Cardiac fibroblast (primary cell): Measurements from ENCODE around the gene NAA16.

Experiments
- DNase-seq, 2 donors: peaks; one replicate each; pipeline versions ENCODE4 v3.0.0 to v3.0.0-alpha.2; 2010; ENCODE audit warnings: low read depth in 2 of 2
- H3K4me3 ChIP-seq, 2 donors: replicated peaks in 1 of 2; 1 replicate in 1 of 2; 2 replicates in 1 of 2; pipeline ENCODE4 v1.5.1; 2011; ENCODE audit warnings: low read depth in 2 of 2, low read length in 2 of 2, mild to moderate bottlenecking in 2 of 2, moderate library complexity in 1 of 2
- TF ChIP-seq, protein P1 (sequence below): IDR thresholded peaks from one replicate; pipeline ENCODE4 v1.5.1; 2011; ENCODE audit warnings: low read depth, mild to moderate bottlenecking, low read length, inconsistent platforms

The NAA16 gene

DNA sequence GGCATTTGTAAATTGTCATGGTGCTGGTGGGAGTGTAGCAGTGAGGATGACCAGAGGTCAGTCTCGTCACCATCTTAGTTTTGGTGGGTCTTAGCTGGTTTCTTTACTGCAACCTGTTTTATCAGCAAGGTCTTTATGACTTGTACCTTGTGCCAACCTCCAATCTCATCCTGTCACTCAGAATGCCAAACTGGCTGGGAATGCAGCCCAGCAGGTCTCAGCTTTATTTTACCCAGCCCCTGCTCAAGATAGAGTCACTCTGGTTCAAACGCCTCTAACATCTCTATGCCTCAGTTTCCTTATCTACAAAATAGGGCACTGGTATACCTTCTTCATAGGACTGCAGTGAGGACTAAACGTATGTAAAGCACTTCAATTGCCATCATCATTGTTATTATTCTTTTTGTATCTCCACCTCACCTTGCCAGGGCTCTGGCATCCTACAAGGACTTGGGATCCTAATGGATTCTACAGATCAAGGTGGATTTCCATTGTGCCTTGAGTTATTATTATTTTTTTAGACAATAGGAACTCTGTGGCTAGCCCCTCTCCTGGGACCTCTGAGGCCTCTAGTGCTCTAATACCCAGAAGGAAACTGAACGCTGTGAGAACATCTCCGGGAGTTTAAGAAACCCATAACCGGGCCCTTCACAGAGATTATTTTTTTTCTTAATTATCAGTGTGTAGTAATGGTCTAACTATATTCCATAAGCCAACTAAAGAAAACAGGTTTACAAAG, 77.2 kb downstream of the NAA16 start:
- no peak overlapping the region for H3K4me3 ChIP-seq
- TF ChIP-seq, protein P1, sequence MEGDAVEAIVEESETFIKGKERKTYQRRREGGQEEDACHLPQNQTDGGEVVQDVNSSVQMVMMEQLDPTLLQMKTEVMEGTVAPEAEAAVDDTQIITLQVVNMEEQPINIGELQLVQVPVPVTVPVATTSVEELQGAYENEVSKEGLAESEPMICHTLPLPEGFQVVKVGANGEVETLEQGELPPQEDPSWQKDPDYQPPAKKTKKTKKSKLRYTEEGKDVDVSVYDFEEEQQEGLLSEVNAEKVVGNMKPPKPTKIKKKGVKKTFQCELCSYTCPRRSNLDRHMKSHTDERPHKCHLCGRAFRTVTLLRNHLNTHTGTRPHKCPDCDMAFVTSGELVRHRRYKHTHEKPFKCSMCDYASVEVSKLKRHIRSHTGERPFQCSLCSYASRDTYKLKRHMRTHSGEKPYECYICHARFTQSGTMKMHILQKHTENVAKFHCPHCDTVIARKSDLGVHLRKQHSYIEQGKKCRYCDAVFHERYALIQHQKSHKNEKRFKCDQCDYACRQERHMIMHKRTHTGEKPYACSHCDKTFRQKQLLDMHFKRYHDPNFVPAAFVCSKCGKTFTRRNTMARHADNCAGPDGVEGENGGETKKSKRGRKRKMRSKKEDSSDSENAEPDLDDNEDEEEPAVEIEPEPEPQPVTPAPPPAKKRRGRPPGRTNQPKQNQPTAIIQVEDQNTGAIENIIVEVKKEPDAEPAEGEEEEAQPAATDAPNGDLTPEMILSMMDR: no peak
- DNase-seq: no peak

DNA sequence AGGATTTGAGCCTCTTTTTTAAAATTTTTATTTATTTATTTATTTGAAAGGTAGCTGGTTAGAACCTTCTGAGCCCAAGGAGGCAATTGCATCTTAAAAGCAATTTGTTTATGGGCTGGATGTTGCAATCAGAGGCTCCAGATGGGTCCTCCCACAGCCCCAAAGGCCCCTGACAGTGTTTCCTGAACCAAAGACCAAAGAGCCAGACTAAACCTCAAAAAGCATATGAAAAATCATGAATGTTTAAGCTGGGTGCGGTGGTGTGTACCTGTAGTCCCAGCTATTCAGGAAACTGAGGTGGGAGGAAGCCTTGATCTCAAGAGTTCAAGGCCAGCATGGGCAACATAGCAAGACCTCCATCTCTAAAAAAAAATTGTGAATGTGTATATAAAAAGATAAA, 78.5 kb downstream of the NAA16 start:
- no peak overlapping the region for H3K4me3 ChIP-seq
- TF ChIP-seq, protein P1: no peak
- no peak for DNase-seq

DNA sequence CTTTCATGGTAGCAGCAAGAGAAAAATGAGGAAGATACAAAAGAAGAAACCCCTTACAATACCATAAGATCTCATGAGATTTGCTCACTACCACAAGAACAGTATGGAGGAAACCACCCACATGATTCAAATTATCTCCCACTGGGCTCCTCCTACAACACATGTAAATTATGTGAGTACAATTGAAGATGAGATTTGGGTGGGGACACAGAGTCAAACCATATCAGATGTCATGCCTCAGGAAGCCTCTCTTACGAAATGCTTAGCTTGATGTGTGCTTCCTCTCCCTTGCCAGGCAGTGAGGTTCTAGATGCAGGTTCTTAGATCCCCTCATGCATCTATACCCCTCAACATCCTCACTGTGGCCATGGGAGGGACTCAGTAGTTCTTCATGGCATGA, 83.1 kb downstream of the NAA16 start:
- H3K4me3 ChIP-seq: no peak overlapping the region
- TF ChIP-seq, protein P1: no peak
- DNase-seq: no peak

DNA sequence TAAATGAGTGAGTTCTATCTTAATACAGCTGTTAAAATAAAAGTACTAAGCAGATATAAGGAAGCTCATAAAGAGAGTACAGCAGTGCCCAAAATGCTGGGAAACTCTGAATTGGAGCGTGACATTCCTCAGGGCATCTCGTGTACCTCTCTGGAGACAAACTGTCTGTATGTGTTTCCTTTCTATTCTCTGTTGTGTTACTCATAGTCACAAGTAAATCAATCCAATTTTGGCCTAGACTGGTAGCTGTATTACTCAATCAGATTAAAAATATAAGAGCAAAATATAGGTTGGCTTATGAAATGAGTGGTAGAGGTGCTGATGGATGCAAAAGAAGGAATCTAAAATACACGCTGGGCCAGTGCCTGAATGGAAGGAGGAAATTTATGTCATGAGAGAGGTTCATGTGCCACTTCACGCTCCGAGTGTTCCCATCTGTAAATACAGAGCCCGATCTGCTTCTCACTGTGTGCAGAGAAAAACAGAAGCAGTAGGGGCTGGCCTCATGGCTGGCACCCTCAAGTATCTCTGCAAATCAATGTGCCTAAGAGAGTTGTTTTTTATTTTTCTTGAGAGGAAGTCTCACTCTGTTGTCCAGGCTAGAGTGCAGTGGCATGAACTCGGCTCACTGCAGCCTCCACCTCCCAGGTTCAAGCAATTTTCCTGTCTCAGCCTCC, 87.6 kb downstream of the NAA16 start:
- TF ChIP-seq, protein P1: no peak
- H3K4me3 ChIP-seq: no peak overlapping the region
- DNase-seq: peak in 1 of 2 donors; percentile 58

DNA sequence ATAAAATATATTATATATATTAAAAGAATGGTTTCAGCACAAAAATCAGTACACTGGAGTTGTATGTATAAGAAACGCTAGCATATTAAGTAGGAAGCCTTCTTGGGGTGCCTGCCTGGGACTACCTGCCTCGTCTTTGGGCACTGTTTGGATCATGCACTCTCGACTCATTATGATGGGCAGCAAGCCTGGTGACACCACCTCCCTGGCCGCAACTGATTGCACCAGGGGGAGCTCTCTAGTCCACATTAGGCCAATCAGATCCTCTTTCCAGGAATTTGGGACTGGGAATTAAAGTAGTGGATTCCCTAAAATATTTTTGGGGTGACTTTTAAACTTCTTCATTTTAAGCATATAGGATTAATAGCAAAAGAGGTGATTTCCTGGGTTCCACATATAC, 90.3 kb downstream of the NAA16 start:
- no peak for DNase-seq
- no peak overlapping the region for H3K4me3 ChIP-seq
- TF ChIP-seq, protein P1: no peak

DNA sequence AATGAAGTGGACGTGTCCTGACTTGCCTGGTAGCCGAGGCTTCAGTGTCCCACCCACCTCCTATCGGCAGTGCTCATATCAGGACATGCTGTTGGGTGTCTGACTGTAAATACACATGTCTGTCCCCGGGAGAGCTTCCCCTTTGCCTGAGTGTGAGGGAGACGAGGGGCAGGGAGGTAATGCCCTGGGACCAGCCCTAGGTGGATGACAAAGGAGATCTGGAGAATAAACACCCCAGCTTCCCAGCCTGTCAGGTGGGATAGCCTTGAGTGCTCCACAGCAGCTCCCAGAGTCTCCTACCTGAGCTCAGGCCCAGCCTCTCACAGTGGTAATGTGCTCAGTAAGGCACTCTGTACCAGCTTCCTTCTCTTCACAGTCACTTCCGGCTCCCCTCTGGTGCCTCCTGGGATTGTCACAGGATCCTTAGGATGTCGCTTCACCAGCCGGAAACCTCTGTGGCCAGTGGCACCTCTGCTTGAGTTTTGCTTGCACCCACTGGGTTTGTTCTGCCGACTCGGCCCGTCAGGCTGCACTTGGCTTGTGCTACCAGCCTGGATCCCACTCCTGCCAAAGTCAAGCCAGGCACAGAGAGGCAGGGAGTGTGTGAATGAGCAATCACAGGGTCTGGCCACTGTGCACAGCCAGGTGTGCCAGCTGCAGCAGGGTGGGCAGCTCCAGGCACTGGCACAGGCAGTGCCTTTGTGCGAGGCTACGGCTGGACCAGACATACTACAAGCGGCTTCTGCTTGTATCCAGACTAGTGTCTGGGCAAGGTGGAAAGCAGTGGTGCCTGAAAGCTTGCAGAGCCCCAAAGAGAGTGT, 91.8 kb downstream of the NAA16 start:
- no peak overlapping the region for H3K4me3 ChIP-seq
- TF ChIP-seq, protein P1: no peak
- DNase-seq: no peak
